ENCODE measurements around the gene SRGAP2B.
"Not testable (repeated sequence)": the region's sequence is repeated elsewhere in the genome, so short reads cannot be mapped to it uniquely, and the experiment has no call there.

SRGAP2B gene

DNA sequence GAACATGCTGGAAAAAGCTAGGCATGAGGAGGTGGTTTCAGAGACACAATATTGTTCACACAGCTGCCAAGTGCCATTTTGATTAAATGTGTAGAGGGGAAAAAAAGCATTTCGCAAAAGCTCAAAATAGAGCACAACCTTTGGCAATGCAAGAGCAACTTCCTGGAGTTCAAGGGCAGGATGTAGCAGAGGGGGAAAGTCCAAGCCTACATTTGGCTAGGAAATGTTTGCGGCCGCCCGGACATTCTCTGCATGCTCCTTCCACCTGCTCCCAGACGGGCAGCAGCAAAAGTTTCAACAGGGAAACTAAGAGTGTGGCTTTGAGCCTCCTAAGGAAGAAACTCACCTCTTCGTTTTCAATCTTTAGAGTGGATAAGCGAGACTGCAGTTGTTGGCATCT, 202.1 kb downstream of the SRGAP2B start:
- not testable (repeated sequence) for DNase-seq

DNA sequence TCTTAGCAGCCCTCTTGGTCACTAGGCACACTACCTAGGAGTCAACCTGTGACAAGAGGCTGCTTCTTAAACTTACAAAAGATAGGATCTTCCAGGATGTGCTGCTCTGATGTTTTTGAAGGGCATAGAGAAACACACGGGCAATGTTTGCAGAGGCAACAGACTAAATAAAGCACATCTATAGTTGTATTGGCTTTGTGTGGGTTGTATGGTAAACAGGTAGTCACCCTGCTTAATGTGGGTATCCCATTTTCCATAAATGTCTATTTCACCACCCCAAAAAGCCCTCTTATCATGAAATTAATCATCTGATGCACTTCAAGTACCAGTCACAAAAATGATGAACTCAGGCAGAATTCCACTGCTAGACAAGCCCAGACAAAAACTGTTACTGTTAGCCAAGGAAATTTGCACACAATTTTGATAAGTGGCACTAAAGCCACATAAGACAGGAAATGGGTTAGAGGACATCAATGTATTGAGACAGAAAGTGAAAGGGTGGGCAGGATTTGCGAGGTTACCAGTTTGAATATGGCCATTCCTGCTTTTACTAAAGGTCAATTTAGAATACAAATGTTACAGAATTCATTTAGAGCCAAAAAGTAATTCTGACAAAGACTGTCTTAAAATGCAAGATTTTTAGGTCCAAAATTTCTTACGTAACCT, 205.5 kb downstream of the SRGAP2B start:
- DNase-seq, result not testable (repeated sequence)

DNA sequence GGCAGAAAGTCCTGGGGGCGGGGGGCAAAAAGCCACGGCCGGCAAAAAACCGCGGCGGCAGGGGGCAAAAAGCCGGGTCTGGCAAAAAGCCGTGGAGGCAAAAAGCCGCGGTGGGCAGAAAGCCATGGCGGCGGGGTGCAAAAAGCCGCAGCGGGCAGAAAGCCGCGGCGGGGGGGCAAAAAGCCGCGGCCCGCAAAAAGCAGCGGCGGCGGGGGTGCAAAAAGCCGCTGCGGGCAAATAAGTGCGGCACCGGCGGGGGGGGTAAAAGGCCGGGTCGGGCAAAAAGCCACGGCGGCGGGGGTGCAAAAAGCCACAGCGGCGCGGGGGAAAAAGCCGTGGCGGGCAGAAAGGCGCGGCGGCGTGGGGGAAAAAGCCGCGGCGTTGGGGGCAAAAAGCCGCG, 212.1 kb downstream of the SRGAP2B start:
- not testable (repeated sequence) for DNase-seq

DNA sequence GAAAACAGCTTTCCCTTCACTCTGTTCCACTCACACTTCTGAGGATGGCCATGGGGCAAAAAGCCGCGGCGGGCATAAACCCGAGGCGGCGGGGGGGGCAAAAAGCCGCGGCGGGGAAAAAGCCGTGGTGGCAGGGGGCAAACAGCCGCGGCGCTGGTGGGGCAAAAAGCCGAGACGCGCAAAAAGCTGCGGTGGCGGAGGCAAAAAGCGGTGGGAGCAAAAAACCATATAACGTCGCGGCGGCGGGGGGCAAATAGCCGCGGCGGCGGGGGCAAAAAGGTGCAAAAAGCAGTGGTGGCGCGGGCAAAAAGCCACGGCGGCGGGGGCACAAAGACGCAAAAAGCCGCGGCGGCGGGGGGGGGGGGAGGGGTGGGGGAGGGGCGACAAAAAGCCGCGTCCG, 212.8 kb downstream of the SRGAP2B start:
- not testable (repeated sequence) for DNase-seq

DNA sequence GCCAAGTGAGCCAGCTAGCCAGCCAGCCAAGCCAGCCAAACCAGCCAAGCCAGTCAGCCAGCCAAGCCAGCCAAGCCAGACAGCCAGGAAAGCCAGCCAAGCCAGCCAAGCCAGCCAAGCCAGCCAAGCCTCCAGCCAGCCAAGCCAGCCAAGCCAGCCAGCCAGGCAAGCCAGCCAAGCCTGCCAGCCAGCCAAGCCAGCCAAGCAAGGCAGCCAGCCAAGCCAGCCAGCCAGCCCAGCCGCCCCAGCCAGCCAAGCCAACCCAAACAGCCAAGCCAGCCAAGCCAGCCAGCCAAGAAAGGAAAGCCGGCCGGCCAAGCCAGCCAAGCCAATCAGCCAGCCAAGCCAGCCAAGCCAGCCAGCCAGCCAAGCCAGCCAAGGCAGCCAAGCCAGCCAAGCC, 236.5 kb downstream of the SRGAP2B start:
- not testable (repeated sequence) for DNase-seq

All from Kasumi-1 (cell line).